IPS DF 4.7 (cell line): ENCODE data around the gene PRMT7.

Experiments used
- DNase-seq: peaks from one replicate; pipeline ENCODE4 v3.0.0-alpha.2; 2013; ENCODE audit warnings: low spot score; ENCODE audit errors: extremely low read depth

Gene PRMT7, protein sequence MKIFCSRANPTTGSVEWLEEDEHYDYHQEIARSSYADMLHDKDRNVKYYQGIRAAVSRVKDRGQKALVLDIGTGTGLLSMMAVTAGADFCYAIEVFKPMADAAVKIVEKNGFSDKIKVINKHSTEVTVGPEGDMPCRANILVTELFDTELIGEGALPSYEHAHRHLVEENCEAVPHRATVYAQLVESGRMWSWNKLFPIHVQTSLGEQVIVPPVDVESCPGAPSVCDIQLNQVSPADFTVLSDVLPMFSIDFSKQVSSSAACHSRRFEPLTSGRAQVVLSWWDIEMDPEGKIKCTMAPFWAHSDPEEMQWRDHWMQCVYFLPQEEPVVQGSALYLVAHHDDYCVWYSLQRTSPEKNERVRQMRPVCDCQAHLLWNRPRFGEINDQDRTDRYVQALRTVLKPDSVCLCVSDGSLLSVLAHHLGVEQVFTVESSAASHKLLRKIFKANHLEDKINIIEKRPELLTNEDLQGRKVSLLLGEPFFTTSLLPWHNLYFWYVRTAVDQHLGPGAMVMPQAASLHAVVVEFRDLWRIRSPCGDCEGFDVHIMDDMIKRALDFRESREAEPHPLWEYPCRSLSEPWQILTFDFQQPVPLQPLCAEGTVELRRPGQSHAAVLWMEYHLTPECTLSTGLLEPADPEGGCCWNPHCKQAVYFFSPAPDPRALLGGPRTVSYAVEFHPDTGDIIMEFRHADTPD

DNA sequence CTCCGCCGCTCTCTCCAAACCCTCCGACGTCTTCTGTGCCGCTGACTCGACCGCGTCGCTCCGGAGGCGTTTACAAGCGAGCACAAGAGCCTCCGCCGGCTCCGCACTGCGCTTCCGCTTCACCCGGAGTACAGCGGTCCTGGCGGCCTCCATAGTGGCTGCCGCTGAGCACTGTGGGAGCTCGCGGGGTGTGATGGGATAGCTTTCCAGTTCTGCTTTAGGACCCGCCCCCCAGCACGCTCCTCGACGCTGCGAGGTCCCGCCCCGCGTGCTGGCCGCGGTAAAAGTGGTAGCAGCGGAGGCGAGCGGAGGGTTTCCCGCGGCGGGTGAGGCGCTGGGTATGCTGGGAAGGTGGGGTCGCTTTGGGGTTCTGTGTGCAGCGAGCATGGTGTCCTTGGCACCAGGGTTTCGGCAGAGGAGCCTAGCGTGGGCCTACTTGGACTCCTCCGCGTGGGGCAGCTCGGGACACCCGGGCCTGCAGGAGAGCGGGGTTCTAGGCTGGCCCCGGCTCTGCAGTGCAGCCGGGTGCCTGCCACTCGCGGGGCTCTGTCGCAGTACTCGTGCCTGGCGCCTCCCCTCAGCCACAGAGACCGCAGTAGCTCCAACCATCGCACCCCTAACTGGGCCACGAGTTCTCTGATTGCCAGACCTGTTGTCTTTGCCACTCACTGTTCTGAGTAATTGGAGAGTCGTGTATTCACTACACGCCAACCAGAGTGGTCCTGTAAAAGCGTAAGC is at the start of gene PRMT7, which contains the start of gene SLC7A6OS:
TSS of gene PRMT7 (plus strand) at position 246 of the 738 bp plus-strand sequence. CDS start 4,961 bp downstream, outside the sequence.
TSS of gene SLC7A6OS (minus strand) at position 173 of the 738 bp plus-strand sequence. CDS start at position 153, 20 bp downstream.
- DNase-seq: peak; percentile 62

GRCh38 chr16:68263559-68264127 is 47.2 kb upstream of the PRMT7 start:
- DNase-seq: no peak

DNA sequence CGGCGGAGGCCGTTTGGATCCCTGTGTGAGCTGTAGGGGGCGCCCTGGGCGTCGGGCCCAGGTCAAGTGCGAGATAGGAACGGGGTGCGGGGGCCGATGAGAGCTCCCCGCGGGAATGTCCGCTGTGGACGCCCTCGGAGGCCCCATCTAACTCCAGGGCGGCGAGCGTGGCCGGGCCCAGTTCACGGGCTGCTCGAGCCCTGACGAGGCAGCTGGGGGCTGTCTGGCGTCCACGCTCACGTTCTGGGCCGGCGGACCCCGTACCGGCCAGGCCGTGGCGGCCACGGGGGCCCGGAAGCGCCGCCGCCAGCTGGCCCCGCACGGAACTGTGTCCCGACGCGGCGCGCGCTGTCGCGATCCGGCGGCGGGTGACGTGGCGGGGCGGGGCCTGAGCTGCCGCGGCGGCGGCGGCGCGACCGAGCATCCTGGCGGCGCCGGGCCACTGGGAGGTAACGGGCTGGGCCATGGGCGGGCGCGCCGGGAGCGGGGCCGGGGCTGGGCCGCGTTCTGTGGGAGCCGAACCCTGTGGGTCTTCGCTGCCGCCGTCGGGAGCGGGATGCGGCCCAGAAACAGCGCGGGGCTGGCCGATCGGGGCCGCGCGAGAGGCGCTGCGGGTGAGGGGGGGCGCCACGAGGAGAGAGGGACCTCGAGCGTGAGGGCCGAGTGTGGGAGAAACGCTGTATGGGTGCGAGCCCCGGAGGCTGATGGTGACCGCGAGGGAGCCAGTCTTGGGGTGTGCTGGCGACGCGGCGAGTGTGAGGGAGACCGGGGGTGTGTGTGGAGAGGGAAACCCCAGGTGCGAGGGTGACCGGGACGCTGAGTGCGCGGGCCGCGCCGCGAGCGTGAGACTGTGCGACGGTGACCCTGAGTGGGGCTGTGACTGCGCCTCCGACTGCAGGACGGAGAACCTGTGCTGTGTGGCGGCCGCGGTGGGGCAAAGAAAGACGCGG is 46.4 kb upstream of the PRMT7 start, which contains the start of gene SLC7A6:
TSS of gene SLC7A6 (plus strand) at position 399 of the 950 bp plus-strand sequence. CDS start 10,201 bp downstream, outside the sequence.
- no peak for DNase-seq

GRCh38 chr16:68265078-68265920 is 45.5 kb upstream of the PRMT7 start:
- DNase-seq: no peak

DNA sequence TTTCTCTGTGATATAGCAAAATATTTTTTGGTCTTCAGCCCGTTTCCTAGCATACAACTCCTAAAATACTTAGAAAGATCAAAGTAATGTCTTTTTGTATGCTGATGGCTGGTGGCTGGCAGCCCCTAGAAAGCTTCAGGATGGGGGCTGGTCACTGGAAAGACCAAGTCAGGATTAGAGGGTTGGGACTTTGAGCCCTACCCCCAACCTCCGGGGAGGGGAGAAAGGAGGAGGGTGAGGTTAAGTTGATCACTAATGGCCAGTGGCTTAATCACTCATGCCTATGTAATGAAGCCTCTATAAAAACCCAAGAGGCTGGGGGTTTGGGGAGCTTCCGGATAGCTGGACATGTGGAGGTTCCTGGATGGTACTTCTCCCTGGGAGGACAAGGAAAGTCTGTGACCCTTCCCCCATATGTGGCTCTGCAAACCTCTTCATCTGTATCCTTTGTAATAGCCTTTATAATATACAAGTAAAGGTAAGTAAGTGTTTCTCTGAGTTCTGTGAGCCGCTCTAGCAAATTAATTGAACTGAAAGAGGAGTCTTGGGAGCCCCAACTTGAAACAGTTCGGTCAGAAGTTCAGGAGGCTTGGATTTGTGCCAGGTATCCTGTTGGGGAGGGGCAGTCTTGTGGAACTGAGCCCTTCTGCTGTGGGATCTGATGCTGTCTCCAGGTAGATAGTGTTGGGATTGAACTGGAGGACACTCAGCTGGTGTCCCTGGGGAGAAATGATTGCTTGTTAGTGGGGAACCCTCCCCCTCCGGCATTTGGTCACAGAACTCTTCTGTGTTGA is 43.0 kb upstream of the PRMT7 start:
- no peak for DNase-seq

DNA sequence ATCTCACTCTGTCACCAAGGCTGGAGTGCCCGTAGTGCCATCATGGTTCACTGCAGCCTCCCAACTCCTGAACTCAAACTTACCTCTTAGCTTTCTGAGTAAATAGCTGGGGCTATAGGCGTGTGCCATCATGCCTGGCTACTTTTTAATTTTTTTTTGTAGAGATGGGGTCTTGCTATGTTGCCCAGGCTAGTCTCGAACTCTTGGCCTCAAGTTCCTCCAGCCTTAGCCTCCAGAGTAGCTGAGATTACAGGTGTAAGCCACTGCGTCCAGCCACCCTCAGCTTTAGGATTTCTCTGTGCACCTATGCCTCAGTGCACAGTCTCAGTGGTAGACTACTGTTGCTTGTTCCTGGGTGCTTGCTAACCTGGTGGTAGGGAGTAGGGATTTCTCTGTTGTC is 41.0 kb upstream of the PRMT7 start:
- no peak for DNase-seq

DNA sequence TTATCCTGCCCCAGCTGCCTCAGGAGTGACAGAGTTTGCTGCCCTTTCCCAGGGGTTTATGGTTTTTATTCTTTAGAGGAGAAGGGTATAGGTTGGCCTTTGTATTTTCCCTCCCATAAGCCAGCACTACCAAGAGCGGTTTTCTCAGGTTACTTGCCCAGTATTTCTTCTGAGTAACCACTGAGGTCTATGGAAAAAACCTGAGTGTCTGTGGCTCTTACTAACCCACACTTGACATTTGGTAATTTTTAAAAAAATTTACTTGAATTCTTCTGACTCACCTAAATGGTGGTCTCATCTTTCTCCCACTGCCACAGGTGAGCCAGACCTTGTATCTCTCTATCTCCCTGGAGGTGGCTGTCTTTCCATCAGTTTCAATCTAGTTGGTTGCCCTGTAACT is 40.5 kb upstream of the PRMT7 start:
- no peak for DNase-seq

GRCh38 chr16:68272507-68273209 is 38.2 kb upstream of the PRMT7 start:
- no peak for DNase-seq

DNA sequence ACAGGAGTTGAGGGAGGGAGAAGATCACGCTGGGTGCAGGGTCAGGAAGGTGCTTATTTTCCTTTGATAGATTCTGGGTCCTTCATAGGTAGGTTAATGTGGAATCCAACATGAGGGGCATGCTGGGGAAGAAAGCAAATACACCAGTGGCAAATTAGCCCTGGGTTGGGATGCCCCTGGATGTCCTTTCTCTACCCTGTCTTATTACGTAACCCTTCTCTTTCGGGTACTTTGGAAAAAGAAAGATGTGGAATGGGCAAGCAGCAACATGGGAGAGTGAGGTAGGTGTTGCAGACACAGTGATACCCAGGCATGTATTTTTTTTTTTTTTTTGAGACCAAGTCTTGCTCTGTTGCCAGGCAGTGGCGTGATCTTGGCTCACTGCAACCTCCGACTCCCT is 37.4 kb upstream of the PRMT7 start:
- no peak for DNase-seq

- DNase-seq: no peak
Observed at GRCh38 chr16:68273896-68274295, 36.9 kb upstream of the PRMT7 start.

- DNase-seq: no peak
Observed at GRCh38 chr16:68274441-68274840, 36.4 kb upstream of the PRMT7 start.

GRCh38 chr16:68275611-68276191 is 35.1 kb upstream of the PRMT7 start:
- DNase-seq: no peak

DNA sequence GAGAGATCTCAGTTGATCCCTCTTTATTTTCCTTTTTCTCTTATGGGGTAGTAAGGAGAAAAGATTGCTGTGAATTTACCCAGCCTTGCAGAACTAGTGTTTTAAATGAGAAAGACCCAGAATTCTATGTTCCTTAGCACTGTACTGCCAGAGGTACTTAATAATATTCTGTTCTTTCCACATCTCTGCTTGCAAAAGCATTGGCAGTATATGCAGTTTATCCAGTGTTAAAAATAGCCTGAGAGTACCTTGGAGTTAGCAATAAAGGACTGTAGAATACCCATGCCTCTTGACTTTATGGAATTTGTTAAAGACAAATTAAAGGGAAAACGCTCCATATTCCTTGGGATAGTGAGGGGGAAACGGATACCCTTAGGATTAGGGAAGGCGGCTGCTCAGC is 34.6 kb upstream of the PRMT7 start:
- DNase-seq: no peak

GRCh38 chr16:68279726-68280558 is 30.9 kb upstream of the PRMT7 start:
- no peak for DNase-seq

GRCh38 chr16:68281368-68282063 is 29.3 kb upstream of the PRMT7 start:
- DNase-seq: no peak

DNA sequence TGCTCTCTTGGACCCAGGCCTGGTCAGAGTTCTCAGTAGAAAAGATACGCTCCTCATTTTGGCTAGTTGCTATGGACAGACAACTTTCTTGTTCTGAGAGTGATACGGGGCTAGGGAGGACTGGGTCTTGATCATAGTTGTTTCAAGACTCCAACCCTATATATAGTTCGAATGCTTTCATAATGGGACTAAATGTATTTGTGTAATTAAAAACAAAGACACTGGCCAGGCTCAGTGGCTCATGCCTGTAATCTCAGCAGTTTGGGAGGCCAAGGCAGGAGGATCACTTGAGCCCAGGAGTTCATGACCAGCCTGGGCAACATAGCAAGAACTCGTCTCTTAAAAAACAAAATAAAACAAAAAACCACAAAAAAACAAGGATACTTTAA is 28.8 kb upstream of the PRMT7 start:
- DNase-seq: no peak
